ENCODE data around the gene ATF5. TPM values are rescaled to one million over a fixed set of nuclear protein-coding genes. Genes with fewer than 3 reads are reported as not detected.

The ATF5 gene
- total RNA-seq, 1 donor from 2014 or later: 15.3 TPM

GRCh38 chr19:49883094-49883493, 45.9 kb upstream of the ATF5 start:
- TF ChIP-seq CTCF (conservative IDR thresholded peaks at IDR 0.05; ENCODE audit: low read depth, low read length): no peak

GRCh38 chr19:49884109-49884508, 44.9 kb upstream of the ATF5 start:
- TF ChIP-seq CTCF (conservative IDR thresholded peaks at IDR 0.05; ENCODE audit: low read depth, low read length): no peak
- no peak overlapping the region for H3K4me3 ChIP-seq (ENCODE audit: low read depth, low read length)
- DNase-seq (ENCODE audit: low read depth): no peak

More at GRCh38 chr19:49883094-49883493, 45.9 kb upstream of the ATF5 start:
- no peak overlapping the region for H3K4me3 ChIP-seq (ENCODE audit: low read depth, low read length)
- DNase-seq (ENCODE audit: low read depth): no peak

GRCh38 chr19:49884760-49885159, 44.2 kb upstream of the ATF5 start:
- H3K4me3 ChIP-seq (ENCODE audit: low read depth, low read length): no peak overlapping the region
- no peak for TF ChIP-seq CTCF (conservative IDR thresholded peaks at IDR 0.05; ENCODE audit: low read depth, low read length)
- no peak for DNase-seq (ENCODE audit: low read depth)

- no peak for TF ChIP-seq CTCF (conservative IDR thresholded peaks at IDR 0.05; ENCODE audit: low read depth, low read length)
- DNase-seq (ENCODE audit: low read depth): no peak
- H3K4me3 ChIP-seq (ENCODE audit: low read depth, low read length): no peak overlapping the region
Measured at GRCh38 chr19:49887037-49887664, 41.9 kb upstream of the ATF5 start.

GRCh38 chr19:49887665-49888509, 41.1 kb upstream of the ATF5 start:
- DNase-seq (ENCODE audit: low read depth): no peak
- TF ChIP-seq CTCF (conservative IDR thresholded peaks at IDR 0.05; ENCODE audit: low read depth, low read length): no peak
- H3K4me3 ChIP-seq (ENCODE audit: low read depth, low read length): no peak overlapping the region

GRCh38 chr19:49888510-49888824, 40.5 kb upstream of the ATF5 start:
- DNase-seq (ENCODE audit: low read depth): no peak
- no peak overlapping the region for H3K4me3 ChIP-seq (ENCODE audit: low read depth, low read length)
- no peak for TF ChIP-seq CTCF (conservative IDR thresholded peaks at IDR 0.05; ENCODE audit: low read depth, low read length)

All from epithelial cell of proximal tubule (primary cell).